HepG2 (cell line): ENCODE results near the gene CPT1A. TPM values are rescaled to one million over a fixed set of nuclear protein-coding genes. Genes with fewer than 3 reads are reported as not detected.

Source experiments
- ATAC-seq: fragments of 200-7000 bp; cut with Tn5 transposase; 3 replicates; pipeline ENCODE4 v1.9.1; 2020; ENCODE audit warnings: mild to moderate bottlenecking, moderate library complexity
- BruUV-seq: library from RNA; stranded (reverse); fragments of 400-500 nt; replicated peaks from 2 replicates; lab custom pipeline; 2021; lab: Mats Ljungman, UMichigan
- CTCF ChIA-PET: fragments of 300-600 bp; formaldehyde crosslinking; extraction: SDS; loops from one replicate; lab custom pipeline; 2021; ENCODE audit warnings: low total read pairs, inconsistent platforms, low intra/inter-chr PET ratio; lab: Yijun Ruan, JAX
- POLR2A ChIA-PET: fragments of 350-600 bp; sonication (Branson Sonifier 250); formaldehyde crosslinking; loops from one replicate; lab custom pipeline; 2020; ENCODE audit warnings: antibody characterized with exemption, inconsistent platforms; lab: Yijun Ruan, JAX
- DNase-seq: peaks from one replicate; pipeline ENCODE4 v3.0.0-alpha.2; 2015; ENCODE audit warnings: low spot score
- FAIRE-seq: peaks from 3 replicates; lab custom pipeline; 2011; peaks lifted over from hg19 to GRCh38; lab: Jason Lieb, UNC
- H2AFZ ChIP-seq: one replicate; pipeline ENCODE4 v1.6.1; 2011; ENCODE audit warnings: low read length, inconsistent platforms
- H3K27ac ChIP-seq: fragments of 300-600 bp; 3 replicates; pipeline ENCODE4 v1.8.0; 2011; ENCODE audit warnings: mixed run types, mild to moderate bottlenecking, mixed read lengths, low read length, inconsistent platforms; ENCODE audit not compliant: insufficient read depth; ENCODE audit errors: extremely low read length
- H3K27me3 ChIP-seq, 2 experiments: fragments of 200-600 bp in 1 of 2; 2 replicates in 1 of 2; 3 replicates in 1 of 2; pipeline versions ENCODE4 v1.6.0 to v1.8.0; 2011; ENCODE audit warnings: low read length in 2 of 2, mild to moderate bottlenecking in 2 of 2, moderate library complexity in 2 of 2, inconsistent platforms in 1 of 2; ENCODE audit not compliant: insufficient read depth in 2 of 2, control insufficient read depth in 1 of 2
- H3K36me3 ChIP-seq, 2 experiments: fragments of 200-600 bp in 1 of 2; replicated peaks in 1 of 2; 2 replicates in 1 of 2; 3 replicates in 1 of 2; pipeline versions ENCODE4 v1.5.1 to v1.8.0; 2011; ENCODE audit warnings: low read length in 2 of 2, inconsistent platforms in 1 of 2; ENCODE audit not compliant: insufficient read depth in 2 of 2, control insufficient read depth in 1 of 2
- H3K4me1 ChIP-seq: 2 replicates; pipeline ENCODE4 v1.5.1; 2012; ENCODE audit warnings: low read length, inconsistent platforms; ENCODE audit not compliant: insufficient read depth
- H3K4me2 ChIP-seq: 2 replicates; pipeline ENCODE4 v1.6.0; 2011; ENCODE audit warnings: low read depth, low read length, inconsistent platforms
- H3K4me3 ChIP-seq, 3 experiments: fragments of 200-600 bp in 1 of 3; sonication (generic), shearing (Covaris generic) in 1 of 3; replicated peaks in 1 of 3; 2 replicates each; pipeline ENCODE4 v1.5.1; 2011 to 2016; ENCODE audit warnings: low read length in 3 of 3, inconsistent platforms in 2 of 3, low read depth in 2 of 3, mild to moderate bottlenecking in 2 of 3, control low read depth in 1 of 3, mixed read lengths in 1 of 3; ENCODE audit not compliant: insufficient read depth in 1 of 3
- H3K79me2 ChIP-seq: one replicate; pipeline ENCODE4 v1.6.1; 2011; ENCODE audit warnings: low read length, inconsistent platforms; ENCODE audit not compliant: insufficient read depth
- H3K9ac ChIP-seq: 2 replicates; pipeline ENCODE4 v1.6.0; 2011; ENCODE audit warnings: mild to moderate bottlenecking, low read depth, low read length, inconsistent platforms; ENCODE audit not compliant: insufficient read depth
- H3K9me3 ChIP-seq: 2 replicates; pipeline ENCODE4 v1.5.1; 2012; ENCODE audit warnings: mild to moderate bottlenecking, low read length
- H4K20me1 ChIP-seq: 2 replicates; pipeline ENCODE4 v1.6.0; 2011; ENCODE audit warnings: inconsistent platforms, mild to moderate bottlenecking, low read length, moderate library complexity; ENCODE audit not compliant: insufficient read depth
- ETV5 ChIP-seq: IDR thresholded peaks from 2 replicates; pipeline ENCODE4 v1.6.1; 2018; ENCODE audit warnings: missing biosample characterization, missing genetic modification reagents, inconsistent platforms, borderline replicate concordance
- FOSL2 ChIP-seq: sonication (generic); formaldehyde crosslinking; IDR thresholded peaks from 2 replicates; pipeline ENCODE4 v1.4.0; 2020; ENCODE audit warnings: missing genetic modification reagents
- GABPA ChIP-seq, 2 experiments: IDR thresholded peaks; 2 replicates each; pipeline ENCODE4 v1.6.1; 2011 to 2016; ENCODE audit warnings: low read depth in 2 of 2, low read length in 1 of 2, missing biosample characterization in 1 of 2, missing genetic modification characterization in 1 of 2
- GATAD1 ChIP-seq: IDR thresholded peaks from 2 replicates; pipeline ENCODE4 v1.6.1; 2016; ENCODE audit warnings: missing genetic modification reagents, missing compliant biosample characterization
- HNRNPL ChIP-seq: fragments of 200-400 bp; formaldehyde crosslinking; IDR thresholded peaks from 2 replicates; pipeline ENCODE4 v1.6.1; 2017; ENCODE audit warnings: mild to moderate bottlenecking, low read depth, low read length
- IKZF1 ChIP-seq: fragments of 450-650 bp; IDR thresholded peaks from 2 replicates; pipeline ENCODE4 v1.7.1; 2016
- ONECUT2 ChIP-seq: sonication (generic); formaldehyde crosslinking; IDR thresholded peaks from 2 replicates; pipeline ENCODE4 v1.4.0; 2020; ENCODE audit warnings: missing genetic modification reagents
- STAG1 ChIP-seq: sonication (generic); formaldehyde crosslinking; IDR thresholded peaks from 2 replicates; pipeline ENCODE4 v1.4.0; 2020; ENCODE audit warnings: missing genetic modification reagents
- ZBTB42 ChIP-seq: sonication (generic); formaldehyde crosslinking; IDR thresholded peaks from 2 replicates; pipeline ENCODE4 v1.5.0; 2020; ENCODE audit warnings: mild to moderate bottlenecking, missing genetic modification reagents
- ZFP37 ChIP-seq: sonication (generic); formaldehyde crosslinking; IDR thresholded peaks from 2 replicates; pipeline ENCODE4 v1.4.0; 2020; ENCODE audit warnings: missing genetic modification reagents, borderline replicate concordance
- ZNF451 ChIP-seq: sonication (generic); formaldehyde crosslinking; IDR thresholded peaks from 2 replicates; pipeline ENCODE4 v1.5.0; 2020; ENCODE audit warnings: mild to moderate bottlenecking, missing genetic modification reagents
- ZNF678 ChIP-seq: sonication (generic); formaldehyde crosslinking; IDR thresholded peaks from 2 replicates; pipeline ENCODE4 v1.4.0; 2020; ENCODE audit warnings: mild to moderate bottlenecking, missing genetic modification reagents
- ZNF766 ChIP-seq: sonication (generic); formaldehyde crosslinking; IDR thresholded peaks from 2 replicates; pipeline ENCODE4 v1.5.0; 2020; ENCODE audit warnings: missing genetic modification reagents, borderline replicate concordance
- WGBS: methylation state at CpG from one replicate; pipeline ENCODE4 v1.1.6; 2017; ENCODE audit warnings: low lambda C conversion rate; 5-methylcytosine and 5-hydroxymethylcytosine counted together
- in situ Hi-C: cut with HindIII; loops from 2 replicates; pipeline ENCODE4 v1.10.0; 2017; ENCODE audit warnings: low pct_unique_long_range_greater_than_20kb; ENCODE audit not compliant: extremely low pct_ligation_motif_present
- intact Hi-C: fragments of 100-400 bp; cut with micrococcal nuclease; formaldehyde crosslinking; loops from one replicate; pipeline ENCODE4 v1.10.0; 2022; ENCODE audit not compliant: unreplicated experiment
- polyA plus RNA-seq, 8 experiments: library from polyadenylated mRNA; depleted of rRNA in 3 of 8; stranded (reverse) in 7 of 8; unstranded in 1 of 8; fragments of >200 nt; fragmentation: Illumina TruSeq in 4 of 8; extraction: Trizol in 4 of 8; gene quantifications; 2 replicates each; pipeline versions ENCODE4 v1.2.1 to v1.2.3, GENCODE V29; 2011 to 2016; ENCODE audit warnings: low read depth in 4 of 8, missing spikeins in 1 of 8, mixed read lengths in 1 of 8; ENCODE audit not compliant: insufficient read depth in 1 of 8
- total RNA-seq, 5 experiments: library from RNA; depleted of rRNA; stranded (reverse); fragments of >200 nt; fragmentation: Illumina TruSeq; extraction: Trizol; gene quantifications; 2 replicates each; pipeline ENCODE4 v1.2.3, GENCODE V29; 2016; ENCODE audit warnings: low read depth in 1 of 5
- TF ChIP-seq, protein P1 (sequence below): sonication (generic); formaldehyde crosslinking; IDR thresholded peaks from 2 replicates; pipeline ENCODE4 v1.5.1; 2020; ENCODE audit warnings: mild to moderate bottlenecking, missing genetic modification reagents, moderate library complexity
- TF ChIP-seq, protein P2 (sequence below): sonication (generic); formaldehyde crosslinking; IDR thresholded peaks from 2 replicates; pipeline ENCODE4 v1.4.0; 2020; ENCODE audit warnings: mild to moderate bottlenecking, missing genetic modification reagents
- TF ChIP-seq, protein P3 (sequence below), 2 experiments: sonication (generic) in 1 of 2; formaldehyde crosslinking in 1 of 2; IDR thresholded peaks; 2 replicates each; pipeline versions ENCODE4 v1.4.0 to v1.6.1; 2018 to 2020; ENCODE audit warnings: missing genetic modification reagents in 2 of 2, borderline replicate concordance in 1 of 2, low read depth in 1 of 2, mild to moderate bottlenecking in 1 of 2, missing biosample characterization in 1 of 2

The CPT1A gene
- total and polyA plus RNA-seq, 2 of the 13 experiments (the other 11 are each of a cell fraction or from before 2014, with no cell fraction given): 7.0 to 7.1 TPM

DNA sequence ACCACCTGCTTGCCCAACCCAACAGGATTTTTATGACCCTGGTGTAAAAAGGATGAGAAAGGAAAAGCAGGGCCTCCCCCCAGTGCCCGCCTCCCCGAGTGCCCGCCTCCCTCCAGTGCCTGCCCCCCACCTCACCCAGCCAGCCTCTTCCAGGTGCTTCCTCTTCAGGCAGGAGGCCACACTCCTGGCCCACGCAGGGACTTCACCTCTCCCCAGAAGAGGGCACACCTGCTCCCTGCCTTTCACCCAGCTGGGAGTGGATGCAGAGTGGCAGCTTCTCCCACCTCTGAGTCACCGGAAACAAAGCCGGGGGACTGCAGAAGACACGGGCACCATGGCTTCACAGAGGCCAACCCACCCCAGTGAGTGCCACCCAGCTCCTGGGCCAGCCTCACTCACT lies 16.1 kb downstream of the CPT1A start:
- FAIRE-seq (no peak), DNase-seq (peak; percentile 58), ATAC-seq (peak; percentile 90)
- POLR2A ChIA-PET: no interaction called here
- Histone ChIP-seq H3K4me3 (no peak overlapping the region), H3K9me3 (no peaks in the 10 kb centered on the region), H4K20me1 (peaks cover 7% of the 10 kb centered on the region; the same call in 1 of the 2 replicates), H3K9ac (no peak overlapping the region), H3K4me2 (no peak overlapping the region), H3K36me3 (peaks cover 0 to under 1% of the 10 kb centered on the region in 2 experiments; a peak in 1 of 5 replicates), H3K27ac (no peak overlapping the region), H3K79me2 (no peaks in the 10 kb centered on the region), H3K27me3 (no peaks in the 10 kb centered on the region; a peak in 1 of 5 replicates), H2AFZ (no peak overlapping the region), H3K4me1 (no peaks in the 10 kb centered on the region)
- in situ Hi-C loops: no loop called here
- 41% methylated on average over 5 of the region's 7 CpGs for WGBS
- CTCF ChIA-PET: interaction anchor here (1.1 to 1.7 kb wide), 4 partner anchors 18 to 65 kb away, joined by 3 to 10 read pairs (median 4); no protein-coding TSS in a partner anchor
- intact Hi-C loops: no loop called here
- no TSS peak for BruUV-seq
- TF ChIP-seq ZBTB42 (no peak), ZNF766 (CRISPR knock-in tag) (no peak), ONECUT2 (CRISPR knock-in tag) (no peak), GATAD1 (0 out of 2 replicates have a peak, but pooled peaks have one; percentile 39), HNRNPL (0 out of 2 replicates have a peak, but pooled peaks have one; percentile 55), FOSL2 (peak; percentile 81), STAG1 (peak; percentile 83), ZNF451 (CRISPR knock-in tag) (no peak), ZNF678 (CRISPR knock-in tag) (no peak), GABPA (IDR thresholded peaks at IDR 0.05; ENCODE audit: low read depth, low read length) (0 out of 2 replicates have a peak, but pooled peaks have one; percentile 26), GABPA (CRISPR knock-in tag; IDR thresholded peaks at IDR 0.05; ENCODE audit: low read depth) (no peak), ETV5 (CRISPR knock-in tag) (peak; percentile 49; the same call in 1 of the 2 replicates), IKZF1 (no peak), ZFP37 (CRISPR knock-in tag) (no peak)
- TF ChIP-seq, protein P1, sequence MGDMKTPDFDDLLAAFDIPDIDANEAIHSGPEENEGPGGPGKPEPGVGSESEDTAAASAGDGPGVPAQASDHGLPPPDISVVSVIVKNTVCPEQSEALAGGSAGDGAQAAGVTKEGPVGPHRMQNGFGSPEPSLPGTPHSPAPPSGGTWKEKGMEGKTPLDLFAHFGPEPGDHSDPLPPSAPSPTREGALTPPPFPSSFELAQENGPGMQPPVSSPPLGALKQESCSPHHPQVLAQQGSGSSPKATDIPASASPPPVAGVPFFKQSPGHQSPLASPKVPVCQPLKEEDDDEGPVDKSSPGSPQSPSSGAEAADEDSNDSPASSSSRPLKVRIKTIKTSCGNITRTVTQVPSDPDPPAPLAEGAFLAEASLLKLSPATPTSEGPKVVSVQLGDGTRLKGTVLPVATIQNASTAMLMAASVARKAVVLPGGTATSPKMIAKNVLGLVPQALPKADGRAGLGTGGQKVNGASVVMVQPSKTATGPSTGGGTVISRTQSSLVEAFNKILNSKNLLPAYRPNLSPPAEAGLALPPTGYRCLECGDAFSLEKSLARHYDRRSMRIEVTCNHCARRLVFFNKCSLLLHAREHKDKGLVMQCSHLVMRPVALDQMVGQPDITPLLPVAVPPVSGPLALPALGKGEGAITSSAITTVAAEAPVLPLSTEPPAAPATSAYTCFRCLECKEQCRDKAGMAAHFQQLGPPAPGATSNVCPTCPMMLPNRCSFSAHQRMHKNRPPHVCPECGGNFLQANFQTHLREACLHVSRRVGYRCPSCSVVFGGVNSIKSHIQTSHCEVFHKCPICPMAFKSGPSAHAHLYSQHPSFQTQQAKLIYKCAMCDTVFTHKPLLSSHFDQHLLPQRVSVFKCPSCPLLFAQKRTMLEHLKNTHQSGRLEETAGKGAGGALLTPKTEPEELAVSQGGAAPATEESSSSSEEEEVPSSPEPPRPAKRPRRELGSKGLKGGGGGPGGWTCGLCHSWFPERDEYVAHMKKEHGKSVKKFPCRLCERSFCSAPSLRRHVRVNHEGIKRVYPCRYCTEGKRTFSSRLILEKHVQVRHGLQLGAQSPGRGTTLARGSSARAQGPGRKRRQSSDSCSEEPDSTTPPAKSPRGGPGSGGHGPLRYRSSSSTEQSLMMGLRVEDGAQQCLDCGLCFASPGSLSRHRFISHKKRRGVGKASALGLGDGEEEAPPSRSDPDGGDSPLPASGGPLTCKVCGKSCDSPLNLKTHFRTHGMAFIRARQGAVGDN: peak; percentile 64
- TF ChIP-seq, protein P2, sequence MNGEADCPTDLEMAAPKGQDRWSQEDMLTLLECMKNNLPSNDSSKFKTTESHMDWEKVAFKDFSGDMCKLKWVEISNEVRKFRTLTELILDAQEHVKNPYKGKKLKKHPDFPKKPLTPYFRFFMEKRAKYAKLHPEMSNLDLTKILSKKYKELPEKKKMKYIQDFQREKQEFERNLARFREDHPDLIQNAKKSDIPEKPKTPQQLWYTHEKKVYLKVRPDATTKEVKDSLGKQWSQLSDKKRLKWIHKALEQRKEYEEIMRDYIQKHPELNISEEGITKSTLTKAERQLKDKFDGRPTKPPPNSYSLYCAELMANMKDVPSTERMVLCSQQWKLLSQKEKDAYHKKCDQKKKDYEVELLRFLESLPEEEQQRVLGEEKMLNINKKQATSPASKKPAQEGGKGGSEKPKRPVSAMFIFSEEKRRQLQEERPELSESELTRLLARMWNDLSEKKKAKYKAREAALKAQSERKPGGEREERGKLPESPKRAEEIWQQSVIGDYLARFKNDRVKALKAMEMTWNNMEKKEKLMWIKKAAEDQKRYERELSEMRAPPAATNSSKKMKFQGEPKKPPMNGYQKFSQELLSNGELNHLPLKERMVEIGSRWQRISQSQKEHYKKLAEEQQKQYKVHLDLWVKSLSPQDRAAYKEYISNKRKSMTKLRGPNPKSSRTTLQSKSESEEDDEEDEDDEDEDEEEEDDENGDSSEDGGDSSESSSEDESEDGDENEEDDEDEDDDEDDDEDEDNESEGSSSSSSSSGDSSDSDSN (CRISPR knock-in tag): peak; percentile 40; the same call in 1 of the 2 replicates
- TF ChIP-seq, protein P3, sequence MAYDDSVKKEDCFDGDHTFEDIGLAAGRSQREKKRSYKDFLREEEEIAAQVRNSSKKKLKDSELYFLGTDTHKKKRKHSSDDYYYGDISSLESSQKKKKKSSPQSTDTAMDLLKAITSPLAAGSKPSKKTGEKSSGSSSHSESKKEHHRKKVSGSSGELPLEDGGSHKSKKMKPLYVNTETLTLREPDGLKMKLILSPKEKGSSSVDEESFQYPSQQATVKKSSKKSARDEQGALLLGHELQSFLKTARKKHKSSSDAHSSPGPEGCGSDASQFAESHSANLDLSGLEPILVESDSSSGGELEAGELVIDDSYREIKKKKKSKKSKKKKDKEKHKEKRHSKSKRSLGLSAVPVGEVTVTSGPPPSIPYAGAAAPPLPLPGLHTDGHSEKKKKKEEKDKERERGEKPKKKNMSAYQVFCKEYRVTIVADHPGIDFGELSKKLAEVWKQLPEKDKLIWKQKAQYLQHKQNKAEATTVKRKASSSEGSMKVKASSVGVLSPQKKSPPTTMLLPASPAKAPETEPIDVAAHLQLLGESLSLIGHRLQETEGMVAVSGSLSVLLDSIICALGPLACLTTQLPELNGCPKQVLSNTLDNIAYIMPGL (CRISPR knock-in tag; IDR thresholded peaks at IDR 0.05; ENCODE audit: borderline replicate concordance in 1 of 2, low read depth in 1 of 2): peak in 1 of 2 experiments; percentile 43; a peak in 1 of 4 replicates
